ENCODE results near the gene HOPX. TPM values are rescaled to one million over a fixed set of nuclear protein-coding genes. Genes with fewer than 3 reads are reported as not detected.

The HOPX gene
- total RNA-seq, 2 donors from 2014 or later, result 12.2 to 117 TPM

- Histone ChIP-seq H3K36me3 (no peaks in the 10 kb centered on the region), H3K4me3 (no peak overlapping the region), H3K27me3 (replicated peaks; ENCODE audit: insufficient read depth) (no peaks in the 10 kb centered on the region), H3K4me1 (replicated peaks) (no peaks in the 10 kb centered on the region), H3K9me3 (no peaks in the 10 kb centered on the region), H3K27ac (no peak overlapping the region)
- intact Hi-C loops (cut with DNase I), result no loop called here
- no peak for DNase-seq (ENCODE audit: low spot score)
- WGBS, result 87% methylated on average over 7 of the region's 7 CpGs
- TF ChIP-seq POLR2AphosphoS5 (IDR thresholded peaks at IDR 0.05) (no peak), POLR2A (IDR thresholded peaks at IDR 0.05) (no peak), CTCF (IDR thresholded peaks at IDR 0.05) (no peak)
These were observed 47.6 kb downstream of the HOPX start for GRCh38 chr4:56633486-56633885.

GRCh38 chr4:56630876-56631666, 50.0 kb downstream of the HOPX start:
- Histone ChIP-seq H3K4me3 (no peak overlapping the region), H3K9me3 (no peaks in the 10 kb centered on the region), H3K27ac (no peak overlapping the region), H3K4me1 (replicated peaks) (no peaks in the 10 kb centered on the region), H3K27me3 (replicated peaks; ENCODE audit: insufficient read depth) (no peaks in the 10 kb centered on the region), H3K36me3 (no peaks in the 10 kb centered on the region)
- DNase-seq (ENCODE audit: low spot score), result no peak
- TF ChIP-seq POLR2AphosphoS5 (IDR thresholded peaks at IDR 0.05), result no peak
- TF ChIP-seq POLR2A (IDR thresholded peaks at IDR 0.05), result no peak
- TF ChIP-seq CTCF (IDR thresholded peaks at IDR 0.05), result no peak
- intact Hi-C loops (cut with DNase I), result no loop called here
- 33% methylated on average over 5 of the region's 5 CpGs for WGBS

- TF ChIP-seq POLR2AphosphoS5 (IDR thresholded peaks at IDR 0.05), result no peak
- no peak for TF ChIP-seq POLR2A (IDR thresholded peaks at IDR 0.05)
- TF ChIP-seq CTCF (IDR thresholded peaks at IDR 0.05), result no peak
- intact Hi-C loops (cut with DNase I), result loop anchor here (10.0 kb wide), 1 partner anchor 54 kb away; no protein-coding TSS in a partner anchor
- no peaks in the 10 kb centered on the region for H3K9me3 ChIP-seq
- H3K36me3 ChIP-seq, result no peaks in the 10 kb centered on the region
- H3K27ac ChIP-seq, result no peak overlapping the region
- H3K4me3 ChIP-seq, result no peak overlapping the region
- H3K27me3 ChIP-seq (replicated peaks; ENCODE audit: insufficient read depth), result no peaks in the 10 kb centered on the region
- WGBS, result 69% methylated on average over 1 of the region's 1 CpG
- no peaks in the 10 kb centered on the region for H3K4me1 ChIP-seq (replicated peaks)
- no peak for DNase-seq (ENCODE audit: low spot score)
These were observed 52.5 kb downstream of the HOPX start for GRCh38 chr4:56628592-56628991.

GRCh38 chr4:56627985-56628384, 53.1 kb downstream of the HOPX start:
- intact Hi-C loops (cut with DNase I), result loop anchor here (10.0 kb wide), 1 partner anchor 53 kb away; no protein-coding TSS in a partner anchor
- TF ChIP-seq POLR2A (IDR thresholded peaks at IDR 0.05) (no peak), POLR2AphosphoS5 (IDR thresholded peaks at IDR 0.05) (peak; percentile 26), CTCF (IDR thresholded peaks at IDR 0.05) (no peak)

GRCh38 chr4:56627375-56627774, 53.7 kb downstream of the HOPX start:
- Histone ChIP-seq H3K27me3 (replicated peaks; ENCODE audit: insufficient read depth) (no peaks in the 10 kb centered on the region), H3K9me3 (no peaks in the 10 kb centered on the region), H3K4me3 (no peak overlapping the region), H3K27ac (peak overlapping the region in 1 of 2 donors; percentile 20), H3K4me1 (replicated peaks) (no peaks in the 10 kb centered on the region), H3K36me3 (no peaks in the 10 kb centered on the region)
- WGBS, result 69% methylated on average over 1 of the region's 1 CpG
- no peak for TF ChIP-seq CTCF (IDR thresholded peaks at IDR 0.05)
- no peak for TF ChIP-seq POLR2A (IDR thresholded peaks at IDR 0.05)
- no peak for TF ChIP-seq POLR2AphosphoS5 (IDR thresholded peaks at IDR 0.05)
- intact Hi-C loops (cut with DNase I), result loop anchor here (10.0 kb wide), 1 partner anchor 53 kb away; no protein-coding TSS in a partner anchor
- DNase-seq (ENCODE audit: low spot score), result no peak

More at GRCh38 chr4:56627985-56628384, 53.1 kb downstream of the HOPX start:
- DNase-seq (ENCODE audit: low spot score), result no peak
- peak overlapping the region in 1 of 2 donors; percentile 20 for H3K27ac ChIP-seq
- H3K9me3 ChIP-seq, result no peaks in the 10 kb centered on the region
- H3K36me3 ChIP-seq, result no peaks in the 10 kb centered on the region
- 72% methylated on average over 2 of the region's 2 CpGs for WGBS
- no peaks in the 10 kb centered on the region for H3K4me1 ChIP-seq (replicated peaks)
- H3K4me3 ChIP-seq, result no peak overlapping the region
- no peaks in the 10 kb centered on the region for H3K27me3 ChIP-seq (replicated peaks; ENCODE audit: insufficient read depth)
